Natural killer cell (primary cell): ENCODE measurements around the gene IP6K1. TPM values are rescaled to one million over a fixed set of nuclear protein-coding genes. Genes with fewer than 3 reads are reported as not detected.

ENCODE experiments used
- ATAC-seq, 3 donors: fragments of 150-1000 bp in 2 of 3; fragments of 200-7000 bp in 1 of 3; cut with Tn5 transposase; 1 replicate in 1 of 3; 2 replicates in 2 of 3; pipeline ENCODE4 v1.10.0; 2021; ENCODE audit warnings: mild to moderate bottlenecking in 2 of 3, moderate library complexity in 2 of 3
- DNase-seq, 2 donors: peaks; one replicate each; pipeline versions ENCODE4 v3.0.0 to v3.0.0-alpha.2; 2013 to 2021; ENCODE audit warnings: mixed read lengths in 1 of 2
- H3K27ac ChIP-seq: one replicate; pipeline ENCODE4 v1.5.1; 2013; ENCODE audit warnings: mild to moderate bottlenecking, low read length
- H3K27me3 ChIP-seq: one replicate; pipeline ENCODE4 v1.6.1; 2013; ENCODE audit warnings: low read length; ENCODE audit not compliant: control insufficient read depth, insufficient read depth
- H3K36me3 ChIP-seq: one replicate; pipeline ENCODE4 v1.6.1; 2013; ENCODE audit warnings: low read length; ENCODE audit not compliant: control insufficient read depth, insufficient read depth
- H3K4me1 ChIP-seq: one replicate; pipeline ENCODE4 v1.6.1; 2013; ENCODE audit warnings: low read length; ENCODE audit not compliant: control insufficient read depth, insufficient read depth
- H3K4me3 ChIP-seq: one replicate; pipeline ENCODE4 v1.5.1; 2013; ENCODE audit warnings: low read length
- H3K9me3 ChIP-seq: one replicate; pipeline ENCODE4 v1.6.1; 2013; ENCODE audit warnings: low read length; ENCODE audit not compliant: control insufficient read depth, insufficient read depth
- H3K27ac Mint-ChIP-seq, 2 donors: one replicate each; pipeline ENCODE4 v1.8.0; 2022; ENCODE audit warnings: mild to moderate bottlenecking in 2 of 2, mixed read lengths in 2 of 2, moderate library complexity in 1 of 2
- H3K27me3 Mint-ChIP-seq, 2 donors: one replicate each; pipeline ENCODE4 v1.8.0; 2022; ENCODE audit warnings: low read depth in 2 of 2, mixed read lengths in 2 of 2
- H3K36me3 Mint-ChIP-seq: one replicate; pipeline ENCODE4 v1.8.0; 2022; ENCODE audit warnings: mixed read lengths
- H3K4me1 Mint-ChIP-seq, 2 donors: one replicate each; pipeline ENCODE4 v1.8.0; 2022; ENCODE audit warnings: mixed read lengths in 2 of 2
- H3K4me3 Mint-ChIP-seq: one replicate; pipeline ENCODE4 v1.8.0; 2022; ENCODE audit warnings: mild to moderate bottlenecking, moderate library complexity, mixed read lengths
- H3K9me3 Mint-ChIP-seq, 2 donors: one replicate each; pipeline ENCODE4 v1.8.0; 2022; ENCODE audit warnings: mixed read lengths in 2 of 2
- WGBS: methylation state at CpG from one replicate; pipeline ENCODE4 v1.1.7; 2013; ENCODE audit warnings: missing lambda C conversion rate; ENCODE audit not compliant: insufficient coverage; 5-methylcytosine and 5-hydroxymethylcytosine counted together
- intact Hi-C: fragments of 100-400 bp; cut with micrococcal nuclease; formaldehyde crosslinking; loops from one replicate; pipeline ENCODE4 v1.14.2; 2022
- total RNA-seq, 4 donors: library from RNA; stranded (reverse); fragments of 120-200 nt in 1 of 4; gene quantifications; one replicate each; pipeline versions ENCODE4 v1.2.3 to v1.2.4, GENCODE V29; 2013 to 2022
- TF ChIP-seq, protein P1 (sequence below): fragments of 200-600 bp; IDR thresholded peaks from one replicate; pipeline ENCODE4 v1.8.0; 2022; ENCODE audit warnings: antibody characterized with exemption

IP6K1 gene
- total RNA-seq, 3 donors from 2014 or later (not counting 1 experiment from before 2014, with no cell fraction given), result 53.7 to 68.7 (median 57.9) TPM

DNA sequence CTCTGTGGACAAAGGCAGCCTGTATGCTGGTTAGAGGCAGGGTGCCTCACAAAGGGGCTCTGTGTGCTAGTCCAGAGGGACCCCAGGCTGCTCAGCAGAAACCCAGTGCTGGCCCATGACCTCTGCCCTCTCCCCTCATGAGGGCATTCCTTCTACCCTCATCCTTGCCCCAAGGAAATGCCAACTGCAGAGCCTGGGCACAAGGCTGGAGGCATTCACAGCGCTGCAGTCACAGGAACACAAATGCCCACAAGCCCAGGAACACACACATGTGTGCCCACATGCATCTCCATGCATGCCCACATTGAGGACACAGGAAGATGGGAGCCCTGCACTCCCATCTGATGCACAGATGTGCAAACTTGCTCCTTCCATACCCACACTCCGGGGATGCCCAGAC is 20.5 kb upstream of the IP6K1 start:
- no peaks in the 10 kb centered on the region for H3K9me3 ChIP-seq
- H3K4me3 Mint-ChIP-seq, result no peak overlapping the region
- 33% methylated on average over 2 of the region's 2 CpGs for WGBS

DNA sequence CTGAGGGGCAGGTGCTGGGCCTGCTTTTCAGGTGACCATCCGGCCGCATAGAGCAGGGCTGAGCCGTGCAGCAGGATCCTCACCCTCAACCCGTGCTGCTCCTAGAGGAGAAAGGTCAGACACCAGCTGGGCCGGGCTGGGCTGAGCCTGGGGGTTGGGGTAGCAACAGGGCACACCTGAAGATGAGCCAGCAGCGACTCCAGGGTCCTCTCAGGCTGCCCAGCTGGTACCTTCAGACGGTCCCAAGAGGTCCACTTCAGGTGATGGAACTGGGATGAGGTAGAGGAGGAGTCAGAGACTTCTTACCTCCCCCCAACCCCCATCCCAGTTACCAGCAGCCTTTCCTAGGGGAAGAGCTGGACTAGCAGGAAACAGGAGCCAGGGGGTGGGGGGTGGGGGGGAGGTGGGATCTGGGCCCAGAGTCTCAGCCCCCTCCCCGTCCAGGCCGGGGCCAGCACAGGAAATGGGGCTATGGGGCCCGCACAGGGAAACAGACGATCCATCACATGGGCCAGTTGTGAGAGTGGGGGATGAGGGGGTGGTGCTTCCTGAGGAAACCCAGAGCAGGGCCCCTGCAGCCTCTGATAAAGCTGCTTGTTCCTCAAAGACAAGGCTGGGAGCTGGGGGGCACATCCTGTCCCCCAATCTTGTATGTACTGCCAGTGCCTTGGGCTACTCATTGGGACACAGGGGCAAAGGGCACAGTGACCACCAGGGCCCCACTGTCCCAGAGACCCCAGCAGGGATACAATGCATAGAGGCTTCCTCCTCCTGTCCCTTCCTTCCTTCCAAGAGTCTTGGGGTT is 19.8 kb upstream of the IP6K1 start:
- H3K27me3 ChIP-seq, result no peaks in the 10 kb centered on the region
- DNase-seq (peak in 1 of 2 donors; percentile 46), ATAC-seq (no peak)
- peaks cover 56% of the 10 kb centered on the region for H3K4me1 ChIP-seq
- peak overlapping the region; percentile 76 for H3K27ac ChIP-seq
- Mint-ChIP-seq H3K36me3 (no peaks in the 10 kb centered on the region), H3K27ac (peak overlapping the region in 1 of 2 donors; percentile 20), H3K9me3 (no peaks in the 10 kb centered on the region), H3K4me1 (peaks cover 16 to 33% of the 10 kb centered on the region in 2 donors), H3K27me3 (peaks cover 12% of the 10 kb centered on the region in 2 donors), H3K4me3 (no peak overlapping the region)
- WGBS, result 35% methylated on average over 10 of the region's 11 CpGs
- no peaks in the 10 kb centered on the region for H3K9me3 ChIP-seq
- H3K4me3 ChIP-seq, result no peak overlapping the region
- peaks cover 22% of the 10 kb centered on the region for H3K36me3 ChIP-seq
- TF ChIP-seq, protein P1, sequence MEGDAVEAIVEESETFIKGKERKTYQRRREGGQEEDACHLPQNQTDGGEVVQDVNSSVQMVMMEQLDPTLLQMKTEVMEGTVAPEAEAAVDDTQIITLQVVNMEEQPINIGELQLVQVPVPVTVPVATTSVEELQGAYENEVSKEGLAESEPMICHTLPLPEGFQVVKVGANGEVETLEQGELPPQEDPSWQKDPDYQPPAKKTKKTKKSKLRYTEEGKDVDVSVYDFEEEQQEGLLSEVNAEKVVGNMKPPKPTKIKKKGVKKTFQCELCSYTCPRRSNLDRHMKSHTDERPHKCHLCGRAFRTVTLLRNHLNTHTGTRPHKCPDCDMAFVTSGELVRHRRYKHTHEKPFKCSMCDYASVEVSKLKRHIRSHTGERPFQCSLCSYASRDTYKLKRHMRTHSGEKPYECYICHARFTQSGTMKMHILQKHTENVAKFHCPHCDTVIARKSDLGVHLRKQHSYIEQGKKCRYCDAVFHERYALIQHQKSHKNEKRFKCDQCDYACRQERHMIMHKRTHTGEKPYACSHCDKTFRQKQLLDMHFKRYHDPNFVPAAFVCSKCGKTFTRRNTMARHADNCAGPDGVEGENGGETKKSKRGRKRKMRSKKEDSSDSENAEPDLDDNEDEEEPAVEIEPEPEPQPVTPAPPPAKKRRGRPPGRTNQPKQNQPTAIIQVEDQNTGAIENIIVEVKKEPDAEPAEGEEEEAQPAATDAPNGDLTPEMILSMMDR, result no peak
- intact Hi-C loops, result no loop called here

More for the DNA sequence above, 20.5 kb upstream of the IP6K1 start:
- Histone ChIP-seq H3K27me3 (no peaks in the 10 kb centered on the region), H3K27ac (peak overlapping the region; percentile 76), H3K4me1 (peaks cover 58% of the 10 kb centered on the region), H3K4me3 (no peak overlapping the region), H3K36me3 (peaks cover 30% of the 10 kb centered on the region)
- DNase-seq, result no peak
- H3K36me3 Mint-ChIP-seq, result no peaks in the 10 kb centered on the region
- no peak for ATAC-seq
- H3K27me3 Mint-ChIP-seq, result peaks cover 5 to 9% of the 10 kb centered on the region in 2 donors
- peaks cover 21 to 36% of the 10 kb centered on the region in 2 donors for H3K4me1 Mint-ChIP-seq
- no peak overlapping the region for H3K27ac Mint-ChIP-seq
- intact Hi-C loops, result no loop called here
- no peaks in the 10 kb centered on the region for H3K9me3 Mint-ChIP-seq
- TF ChIP-seq, protein P1, result no peak

DNA sequence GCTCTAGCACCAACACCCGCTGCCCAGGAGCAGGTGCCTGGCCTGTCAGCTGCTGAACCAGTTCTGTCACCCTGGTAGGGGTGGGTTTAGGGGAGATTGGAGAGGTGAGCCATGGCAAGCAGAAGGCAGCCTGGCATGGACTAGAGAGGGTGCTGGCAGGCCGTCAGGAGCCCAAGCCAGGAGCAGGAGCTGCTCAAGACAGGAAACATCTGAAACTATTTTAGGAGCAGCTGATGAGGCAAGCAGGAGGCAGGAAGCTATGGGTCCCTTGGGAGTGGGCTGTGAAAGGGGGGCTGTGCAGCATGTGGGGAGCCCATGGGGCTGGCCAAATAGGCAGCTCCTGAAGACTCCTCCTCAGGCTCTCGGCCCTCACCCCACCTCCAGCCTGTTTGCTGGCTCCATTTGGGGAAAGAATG is 19.0 kb upstream of the IP6K1 start:
- peaks cover 15% of the 10 kb centered on the region for H3K36me3 ChIP-seq
- Mint-ChIP-seq H3K27ac (peak overlapping the region; percentile 20 to 26), H3K4me3 (peak overlapping the region; percentile 61), H3K36me3 (no peaks in the 10 kb centered on the region), H3K9me3 (no peaks in the 10 kb centered on the region), H3K27me3 (peaks cover 12 to 14% of the 10 kb centered on the region in 2 donors), H3K4me1 (peaks cover 13 to 31% of the 10 kb centered on the region in 2 donors)
- H3K4me1 ChIP-seq, result peaks cover 56% of the 10 kb centered on the region
- H3K4me3 ChIP-seq, result no peak overlapping the region
- H3K27ac ChIP-seq, result peak overlapping the region; percentile 76
- no peaks in the 10 kb centered on the region for H3K27me3 ChIP-seq
- ATAC-seq (no peak), DNase-seq (no peak)
- intact Hi-C loops, result no loop called here
- TF ChIP-seq, protein P1, result no peak
- H3K9me3 ChIP-seq, result no peaks in the 10 kb centered on the region
- WGBS, result 46% methylated on average over 2 of the region's 3 CpGs
